HG03175 (cell line): ENCODE measurements around the gene DNTTIP2.
"Not testable (repeated sequence)": the region's sequence is repeated elsewhere in the genome, so short reads cannot be mapped to it uniquely, and the experiment has no call there.

ENCODE experiments used
- ATAC-seq: cut with Tn5 transposase; IDR thresholded peaks from one replicate; pipeline ENCODE4 v1.9.1; 2021; ENCODE audit warnings: mild to moderate bottlenecking, moderate library complexity; ENCODE audit not compliant: unreplicated experiment

DNTTIP2 gene

DNA sequence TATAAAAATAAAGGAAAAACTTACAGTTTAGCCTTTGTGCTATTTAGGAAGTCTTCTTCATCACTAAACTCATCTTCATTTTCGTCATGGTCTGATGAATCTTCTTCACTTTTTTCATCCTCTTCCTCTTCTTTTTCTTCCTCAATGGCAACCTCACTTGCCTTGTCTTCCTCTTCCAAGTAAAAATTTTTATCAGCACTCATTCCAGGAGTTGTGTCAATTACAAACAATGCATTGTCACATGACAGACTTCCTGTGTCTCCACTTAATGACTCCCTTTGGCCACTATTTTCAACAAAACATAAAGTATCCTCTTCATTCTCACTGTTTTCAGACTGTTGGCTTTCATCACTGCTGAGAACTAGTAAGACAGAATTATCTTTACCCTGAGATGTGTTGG, 2.8 kb downstream of the DNTTIP2 start:
- no peak for ATAC-seq

DNA sequence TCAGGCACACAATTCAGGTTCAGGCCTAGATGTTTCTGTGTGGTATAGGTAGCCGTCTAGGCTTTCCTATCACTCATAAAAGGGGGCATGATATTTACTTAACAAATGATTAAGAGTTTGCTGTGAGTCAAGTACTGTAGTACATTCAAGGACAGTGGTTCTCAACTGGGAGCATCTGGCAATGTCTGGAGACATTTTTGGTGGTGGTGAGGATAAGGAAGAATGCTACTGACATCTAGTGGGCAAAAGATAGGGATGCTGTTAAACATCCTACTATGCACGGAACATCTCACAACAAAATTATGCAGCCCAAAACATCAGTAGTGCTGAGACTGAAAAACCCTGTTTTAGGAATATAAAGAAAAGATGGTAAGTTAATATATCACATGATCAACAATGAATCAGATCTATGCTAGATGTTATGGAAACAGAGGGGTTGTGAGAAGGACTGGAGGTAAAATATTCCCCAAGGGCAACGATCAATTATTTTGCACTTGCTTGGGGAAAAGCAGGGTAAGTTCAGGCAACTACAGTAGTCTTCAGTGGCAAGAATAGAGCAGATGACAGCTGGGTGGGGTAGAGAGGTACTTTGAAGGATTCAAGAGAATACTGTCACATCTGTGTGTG, 4.9 kb downstream of the DNTTIP2 start:
- no peak for ATAC-seq

DNA sequence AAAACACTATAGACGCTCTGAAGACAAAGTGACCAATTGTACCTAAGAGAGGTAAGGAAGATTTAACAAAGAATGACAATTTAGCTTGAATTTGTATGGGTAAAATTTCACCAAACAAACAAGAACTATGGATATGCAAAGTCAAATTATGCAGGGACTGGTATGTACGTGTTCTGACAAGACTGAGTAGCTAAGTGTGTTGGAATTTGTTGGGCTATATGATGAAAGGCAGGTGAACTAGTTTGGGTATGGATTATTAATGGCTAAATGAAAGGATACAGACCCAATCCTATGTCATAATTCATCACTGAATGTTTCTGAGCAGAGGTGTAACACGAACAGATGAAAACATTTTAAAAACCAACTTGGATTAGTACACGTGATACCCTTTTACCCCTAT, 7.6 kb downstream of the DNTTIP2 start:
- ATAC-seq, result no peak

DNA sequence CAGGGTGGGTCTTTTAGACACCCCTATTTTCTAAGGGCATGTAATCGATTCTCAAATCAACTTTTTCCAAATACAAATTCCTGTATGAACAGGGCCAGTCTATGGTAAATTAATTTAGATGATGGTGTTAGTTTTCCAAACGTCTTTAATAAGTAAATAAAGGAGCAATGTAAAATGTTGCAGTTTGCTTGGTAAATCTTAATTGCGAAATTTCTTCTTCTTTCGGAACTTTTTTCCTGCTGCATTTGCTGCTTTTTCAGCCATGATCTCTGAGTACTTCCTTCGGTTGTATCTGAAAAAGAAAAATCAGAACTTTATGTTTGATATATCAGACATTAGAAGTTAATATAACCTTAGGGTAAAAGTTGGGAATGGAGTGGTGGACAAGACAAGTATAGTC, 9.4 kb downstream of the DNTTIP2 start:
- ATAC-seq, result no peak

DNA sequence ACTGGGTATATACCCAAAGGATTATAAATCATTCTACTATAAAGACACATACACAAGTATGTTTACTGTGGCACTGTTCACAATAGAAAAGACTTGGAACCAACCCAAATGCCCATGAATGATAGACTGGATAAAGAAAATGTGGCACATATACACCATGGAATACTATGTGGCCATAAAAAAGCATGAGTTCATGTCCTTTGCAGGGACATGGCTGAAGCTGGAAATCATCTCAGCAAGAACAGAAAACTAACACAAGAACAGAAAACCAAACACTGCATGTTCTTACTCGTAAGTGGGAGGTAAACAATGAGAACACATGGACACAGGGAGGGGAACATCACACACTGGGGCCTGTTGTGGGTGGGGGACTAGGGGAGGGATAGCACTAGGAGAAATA, 10.5 kb downstream of the DNTTIP2 start:
- not testable (repeated sequence) for ATAC-seq

DNA sequence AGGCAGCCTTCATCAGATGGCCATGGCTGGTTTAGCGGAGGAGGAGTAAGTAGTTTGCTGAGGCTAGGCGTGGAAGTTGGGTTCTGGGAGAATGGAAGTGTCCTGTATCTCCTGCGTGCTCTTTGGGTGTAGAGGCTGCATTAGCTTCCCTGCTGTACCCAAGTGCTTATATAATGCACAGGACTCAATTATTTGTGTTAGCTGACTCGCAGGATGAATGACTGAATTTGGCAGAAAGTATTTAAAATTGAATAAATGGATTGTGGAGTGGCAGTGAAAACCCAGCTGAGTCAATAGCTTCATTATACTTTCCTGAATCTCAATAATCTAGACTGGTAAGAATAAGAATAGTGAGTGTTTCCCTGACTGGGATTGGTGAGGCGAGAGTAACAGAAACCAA, 13.8 kb downstream of the DNTTIP2 start:
- no peak for ATAC-seq

DNA sequence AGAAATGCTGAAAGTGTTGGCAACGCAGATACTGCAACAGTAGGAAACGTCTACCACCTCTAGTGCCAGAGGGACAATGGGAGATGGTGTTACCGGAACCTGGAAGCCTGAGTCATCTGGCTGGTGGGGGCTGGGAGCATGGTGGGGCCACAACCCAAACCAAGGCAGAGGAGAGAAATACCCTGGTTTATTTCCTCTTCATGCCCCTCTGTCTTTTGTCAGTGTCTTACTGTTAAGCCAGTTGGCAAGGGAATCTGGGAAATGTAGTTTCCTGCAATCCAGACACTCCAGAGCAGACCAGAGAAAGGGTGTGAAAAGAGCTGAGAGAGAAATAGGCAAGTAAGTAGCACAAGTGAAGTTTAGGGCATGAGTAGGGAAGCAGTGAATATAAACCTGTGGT, 14.8 kb downstream of the DNTTIP2 start:
- no peak for ATAC-seq

DNA sequence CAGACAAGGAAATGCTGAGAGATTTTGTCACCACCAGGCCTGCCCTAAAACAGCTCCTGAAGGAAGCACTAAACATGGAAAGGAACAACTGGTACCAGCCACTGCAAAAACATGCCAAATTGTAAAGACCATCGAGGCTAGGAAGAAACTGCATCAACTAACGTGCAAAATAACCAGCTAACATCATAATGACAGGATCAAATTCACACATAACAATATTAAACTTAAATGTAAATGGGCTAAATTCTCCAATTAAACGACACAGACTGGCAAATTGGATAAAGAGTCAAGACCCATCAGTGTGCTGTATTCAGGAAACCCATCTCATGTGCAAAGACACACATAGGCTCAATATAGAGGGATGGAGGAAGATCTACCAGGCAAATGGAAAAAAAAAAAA, 21.4 kb downstream of the DNTTIP2 start:
- not testable (repeated sequence) for ATAC-seq

DNA sequence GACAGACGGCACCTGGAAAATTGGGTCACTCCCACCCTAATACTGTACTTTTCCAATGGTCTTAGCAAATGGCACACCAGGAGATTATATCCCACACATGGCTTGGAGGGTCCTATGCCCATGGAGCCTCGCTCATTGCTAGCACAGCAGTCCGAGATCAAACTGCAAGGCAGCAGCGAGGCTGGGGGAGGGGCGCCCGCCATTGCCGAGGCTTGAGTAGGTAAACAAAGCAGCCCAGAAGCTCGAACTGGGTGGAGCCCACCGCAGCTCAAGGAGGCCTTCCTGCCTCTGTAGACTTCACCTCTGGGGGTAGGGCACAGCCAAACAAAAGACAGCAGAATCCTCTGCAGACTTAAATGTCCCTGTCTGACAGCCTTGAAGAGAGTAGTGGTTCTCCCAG, 23.0 kb downstream of the DNTTIP2 start:
- ATAC-seq, result not testable (repeated sequence)

DNA sequence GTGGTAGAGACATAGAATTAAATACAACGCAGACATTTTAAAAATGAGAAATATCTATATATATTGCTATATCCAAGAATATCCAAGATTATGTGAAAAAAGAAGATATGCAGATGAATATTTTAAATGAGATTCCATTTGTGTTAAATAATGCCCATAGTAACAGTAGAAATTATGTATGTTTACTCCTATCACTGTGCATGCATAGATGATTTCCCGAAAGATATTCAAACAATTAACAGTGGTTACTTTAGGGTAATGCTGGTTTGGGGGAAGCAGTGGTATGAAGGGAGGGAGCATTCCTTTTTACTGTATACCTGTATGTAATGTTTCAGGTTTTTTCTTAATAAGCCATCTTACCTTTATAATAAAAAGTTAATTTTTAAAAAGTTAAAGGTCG, 25.1 kb downstream of the DNTTIP2 start:
- no peak for ATAC-seq

DNA sequence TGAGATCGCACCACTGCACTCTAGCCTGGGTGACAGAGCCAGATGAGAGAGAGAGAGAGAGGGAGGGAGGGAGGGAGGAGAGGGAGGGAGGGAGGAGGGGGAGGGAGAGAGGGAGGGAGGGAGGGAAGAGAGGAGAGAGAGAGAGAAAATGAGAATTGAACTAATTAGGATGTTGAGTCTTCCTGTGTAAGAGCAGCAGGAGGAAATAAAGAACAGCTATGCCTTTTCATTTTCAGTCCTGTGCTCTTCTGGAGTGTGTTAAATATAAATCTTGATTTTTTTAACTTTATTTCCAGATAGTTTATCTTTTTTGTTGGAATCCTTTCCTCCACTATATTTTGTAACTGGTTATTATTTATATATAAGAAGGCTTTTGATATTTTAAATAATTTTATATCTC, 27.1 kb downstream of the DNTTIP2 start:
- no peak for ATAC-seq

DNA sequence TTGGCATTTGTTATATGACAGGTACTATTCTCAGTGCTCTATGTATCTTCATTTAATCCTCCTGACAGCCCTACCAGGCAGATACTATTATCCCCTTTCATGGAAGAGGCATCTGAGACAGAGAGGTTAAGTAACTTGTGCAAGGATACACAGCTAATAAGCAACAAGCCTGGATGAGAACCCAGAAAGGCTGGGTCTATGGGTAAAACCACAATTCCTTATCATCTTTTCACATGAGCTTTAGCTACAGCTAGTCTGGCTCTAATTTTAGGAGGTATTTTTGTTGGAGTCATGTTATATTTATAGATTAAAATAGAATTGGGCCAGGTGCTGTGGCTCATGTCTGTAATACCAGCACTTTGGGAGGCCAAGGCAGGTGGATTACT, 27.7 kb downstream of the DNTTIP2 start:
- ATAC-seq, result no peak

DNA sequence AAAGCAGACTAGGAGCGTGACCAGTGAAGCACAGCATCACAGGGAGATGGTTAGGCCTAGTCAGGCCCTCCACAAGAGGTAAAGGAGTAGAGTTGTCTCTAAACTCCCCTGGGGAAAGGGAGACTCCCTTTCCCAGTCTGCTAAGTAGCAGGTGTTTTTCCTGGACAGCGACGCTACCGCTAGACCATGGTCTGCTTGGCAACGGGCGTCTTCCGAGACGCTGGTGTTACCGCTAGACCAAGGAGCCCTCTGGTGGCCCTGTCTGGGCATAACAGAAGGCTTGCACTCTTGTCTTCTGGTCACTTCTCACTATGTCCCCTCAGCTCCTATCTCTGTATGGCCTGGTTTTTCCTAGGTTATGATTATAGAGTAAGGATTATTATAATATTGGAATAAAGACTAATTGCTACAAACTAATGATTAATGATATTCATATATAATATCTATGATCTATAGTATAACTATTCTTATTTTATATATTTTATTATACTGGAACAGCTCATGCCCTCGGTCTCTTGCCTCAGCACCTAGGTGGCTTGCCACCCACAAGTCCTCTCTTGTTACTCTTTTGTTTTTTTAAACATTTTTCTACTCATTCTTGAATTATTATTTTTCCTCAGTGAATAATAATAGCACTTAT, 28.2 kb downstream of the DNTTIP2 start:
- ATAC-seq, result not testable (repeated sequence)

DNA sequence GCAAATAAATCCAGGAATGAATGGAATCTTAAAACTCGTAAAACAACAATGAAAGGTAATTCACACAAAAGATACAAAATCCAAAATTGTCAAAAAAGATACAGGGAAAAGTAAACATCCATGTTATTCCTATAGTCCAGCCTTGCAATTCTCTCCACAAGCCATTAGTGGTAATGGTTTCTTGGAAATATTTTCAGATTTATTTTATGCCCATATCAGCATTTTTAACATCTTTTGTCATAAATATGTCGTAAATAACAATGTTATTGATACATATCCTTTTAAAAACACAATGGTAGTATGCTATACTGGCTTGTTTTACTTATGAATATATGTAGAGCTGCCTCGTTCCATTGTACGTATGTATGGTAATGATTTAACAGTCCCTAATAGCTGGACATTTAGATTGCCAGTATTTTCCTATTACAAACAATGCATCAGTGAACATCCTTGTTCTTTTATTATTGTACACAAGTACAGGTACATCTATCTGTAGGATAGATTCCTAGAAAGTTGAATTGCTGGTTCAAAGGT, 30.6 kb downstream of the DNTTIP2 start:
- no peak for ATAC-seq

DNA sequence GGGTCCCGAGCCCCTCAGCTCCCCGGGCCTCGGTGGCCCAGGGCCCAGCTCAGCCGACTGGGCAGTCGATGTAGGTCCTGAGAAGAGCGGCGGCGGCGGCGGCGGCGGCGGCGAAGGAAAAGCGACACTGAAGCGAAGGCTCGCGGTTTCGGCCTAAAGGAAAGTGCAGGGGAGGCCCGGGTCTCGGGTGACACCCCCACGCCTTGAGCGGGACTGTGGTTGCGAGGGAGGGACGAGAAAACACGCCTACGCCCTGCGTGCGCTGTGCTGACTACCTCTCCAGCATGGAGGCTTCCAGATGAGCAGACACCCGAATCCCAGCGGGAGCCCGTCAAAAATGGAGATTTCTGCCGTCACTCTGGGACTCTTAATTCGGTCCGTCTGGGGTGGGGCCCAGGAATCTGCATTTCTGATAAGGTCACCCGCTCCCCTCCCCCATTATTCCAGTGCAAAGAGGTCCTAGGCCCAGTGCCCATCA, 31.2 kb downstream of the DNTTIP2 start:
- ATAC-seq, result peak; percentile 26

DNA sequence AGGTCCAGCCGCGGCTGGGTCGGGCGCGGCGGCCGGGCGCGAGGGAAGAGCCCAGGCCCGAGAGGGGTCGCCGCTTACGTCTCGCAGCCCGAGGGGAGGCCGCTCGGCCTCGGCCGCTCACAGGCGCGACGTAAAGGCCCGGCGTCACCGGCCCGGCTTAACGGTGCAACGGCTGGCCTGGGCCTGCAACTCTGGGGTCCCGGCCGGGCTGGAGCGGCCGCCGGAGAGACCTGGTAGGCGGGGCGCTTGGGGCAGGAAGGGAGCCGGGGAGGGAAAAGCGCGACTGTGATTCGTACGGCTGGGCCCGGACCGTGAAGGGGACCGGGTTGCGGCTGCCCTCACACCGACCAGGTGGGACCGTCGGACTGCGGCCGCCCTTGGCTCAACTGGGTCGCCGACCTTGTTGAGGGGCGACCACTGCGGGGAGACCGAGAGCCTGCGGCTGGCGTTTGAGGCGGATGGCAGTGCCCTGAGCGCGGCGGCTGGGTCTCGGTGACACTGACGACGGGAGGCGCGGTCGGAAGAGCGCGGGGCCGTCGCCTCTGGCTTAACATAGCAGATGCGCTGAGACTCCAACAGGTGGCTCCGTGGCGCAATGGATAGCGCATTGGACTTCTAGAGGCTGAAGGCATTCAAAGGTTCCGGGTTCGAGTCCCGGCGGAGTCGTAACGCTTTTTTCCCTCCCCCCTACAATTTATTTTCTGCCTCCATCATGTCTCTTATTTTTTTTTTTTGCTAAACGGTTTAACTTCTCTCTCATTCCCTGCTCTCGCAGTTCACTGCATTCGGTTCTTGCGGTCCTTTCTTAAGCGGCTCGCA, 31.8 kb downstream of the DNTTIP2 start:
- ATAC-seq, result peak; percentile 66

DNA sequence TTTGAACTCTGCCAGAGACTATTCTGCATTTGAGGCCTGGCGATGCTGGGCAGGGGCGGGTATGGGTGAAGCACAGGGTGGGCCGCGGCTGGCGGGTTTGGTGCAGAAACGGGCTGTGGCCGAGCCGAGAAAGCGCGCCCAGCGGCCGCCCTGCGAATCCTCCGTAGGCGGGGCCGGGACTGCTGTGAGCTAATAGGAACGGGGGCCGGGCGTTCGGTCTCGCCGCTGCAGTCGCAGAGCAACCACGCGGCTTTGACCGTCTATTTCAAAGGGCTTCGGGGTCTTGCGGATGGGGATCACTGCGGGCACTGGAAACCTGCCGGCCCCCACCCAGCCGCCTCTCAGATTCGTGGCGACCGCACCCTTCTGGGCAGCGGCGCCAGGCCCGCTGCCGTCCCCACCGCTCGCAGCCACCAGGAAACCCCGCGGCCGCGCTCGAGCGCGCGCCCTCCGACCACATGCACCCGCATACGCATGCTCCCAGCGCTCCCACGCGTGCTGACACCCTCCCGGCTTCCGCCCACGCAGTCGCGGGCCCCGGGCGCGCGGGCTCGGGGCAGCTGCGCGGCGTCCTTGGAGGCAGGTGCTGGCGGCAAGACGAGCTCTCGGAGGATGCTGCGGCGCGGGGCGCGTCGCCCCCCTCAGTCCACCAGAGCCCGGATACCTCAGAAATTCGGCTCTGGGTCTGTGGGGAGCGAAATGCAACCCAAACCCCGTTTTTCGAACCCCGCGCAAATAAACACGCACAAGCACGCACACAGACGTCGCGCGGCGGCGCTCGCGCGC, 32.6 kb downstream of the DNTTIP2 start:
- peak; percentile 63 for ATAC-seq

DNA sequence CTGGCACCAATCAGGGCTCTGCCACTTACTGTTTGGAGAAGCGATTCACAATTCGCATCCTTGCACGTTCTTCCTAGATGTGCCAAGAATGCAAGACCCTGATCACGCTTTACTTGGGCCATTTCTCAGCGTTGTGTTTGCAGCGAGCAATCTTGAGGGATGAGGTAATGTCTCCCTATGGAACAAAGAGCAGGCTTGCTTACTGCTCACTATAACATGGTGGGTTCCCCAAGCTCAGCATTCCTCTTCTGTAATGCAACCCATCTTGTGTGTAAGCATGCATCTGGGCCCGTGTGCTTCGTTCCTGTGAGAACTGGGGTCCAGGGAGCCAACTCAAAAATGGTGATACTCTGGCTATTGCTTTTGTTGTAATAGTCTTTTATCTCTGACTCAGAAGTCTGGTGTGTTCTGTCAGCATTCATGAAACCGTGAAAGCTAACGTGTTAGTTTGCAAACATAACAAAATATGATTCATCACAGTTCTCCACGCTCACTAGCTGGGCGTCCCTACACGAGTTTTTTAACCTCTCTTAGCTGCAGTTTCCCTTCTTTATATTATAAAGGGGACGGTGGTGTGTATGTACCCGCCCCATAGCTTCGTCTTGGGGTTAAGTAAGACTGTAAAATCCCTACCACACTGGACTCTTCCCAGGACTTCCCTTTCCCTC, 33.3 kb downstream of the DNTTIP2 start:
- ATAC-seq, result peak; percentile 5

DNA sequence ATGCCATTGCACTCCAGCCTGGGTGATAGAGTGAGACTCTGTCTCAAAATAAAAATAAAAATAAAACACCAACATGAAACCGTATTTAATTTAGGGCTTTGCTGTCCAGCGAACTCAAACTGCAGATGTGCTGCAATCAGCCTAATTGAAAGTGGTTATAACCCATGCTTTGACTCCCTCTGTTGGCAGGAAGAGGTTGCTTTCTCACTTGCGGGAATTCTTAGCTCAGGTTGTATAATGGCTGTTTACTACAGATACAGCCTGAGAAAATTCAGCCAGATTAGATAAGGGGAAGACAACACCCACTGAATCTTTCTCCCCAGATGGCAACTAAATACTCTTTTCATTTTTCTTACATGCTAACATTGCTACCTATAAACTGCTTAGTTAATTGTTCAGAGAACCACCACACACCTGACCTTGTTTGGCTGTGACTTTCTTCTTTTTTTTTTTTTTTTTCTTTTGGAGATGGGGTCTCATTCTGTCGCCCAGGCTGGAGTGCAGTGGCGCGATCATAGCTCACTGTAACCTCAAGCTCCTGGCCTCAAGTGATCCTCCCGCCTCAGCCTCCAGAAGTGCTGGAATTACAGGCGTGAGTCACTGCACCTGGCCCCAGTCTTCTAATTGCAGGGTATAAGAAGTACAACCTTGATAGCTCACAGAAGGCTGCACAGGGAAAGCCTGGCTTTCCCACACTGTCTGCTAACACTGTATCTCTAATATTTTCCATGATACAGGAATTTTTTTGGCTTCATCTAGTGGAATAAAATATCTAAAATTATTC, 34.6 kb downstream of the DNTTIP2 start:
- ATAC-seq, result no peak
